Activated CD4-positive, alpha-beta T cell treated with anti-CD3 and anti-CD28 coated beads, Interleukin-2, Interleukin-4, amounts not matched to agents 100 ng/mL and 50 ng/mL, durations not matched to agents 16 hours and 8 hours (primary cell): ENCODE data around the gene PWWP2B.

Source experiments
- DNase-seq: peaks from one replicate; pipeline ENCODE4 v3.0.0-alpha.2; 2020; ENCODE audit warnings: low spot score

Gene PWWP2B

GRCh38 chr10:132419538-132420468 lies 22.8 kb downstream of the PWWP2B start:
- DNase-seq: no peak

- no peak for DNase-seq
These were observed 23.5 kb downstream of the PWWP2B start for GRCh38 chr10:132420469-132420980.

DNA sequence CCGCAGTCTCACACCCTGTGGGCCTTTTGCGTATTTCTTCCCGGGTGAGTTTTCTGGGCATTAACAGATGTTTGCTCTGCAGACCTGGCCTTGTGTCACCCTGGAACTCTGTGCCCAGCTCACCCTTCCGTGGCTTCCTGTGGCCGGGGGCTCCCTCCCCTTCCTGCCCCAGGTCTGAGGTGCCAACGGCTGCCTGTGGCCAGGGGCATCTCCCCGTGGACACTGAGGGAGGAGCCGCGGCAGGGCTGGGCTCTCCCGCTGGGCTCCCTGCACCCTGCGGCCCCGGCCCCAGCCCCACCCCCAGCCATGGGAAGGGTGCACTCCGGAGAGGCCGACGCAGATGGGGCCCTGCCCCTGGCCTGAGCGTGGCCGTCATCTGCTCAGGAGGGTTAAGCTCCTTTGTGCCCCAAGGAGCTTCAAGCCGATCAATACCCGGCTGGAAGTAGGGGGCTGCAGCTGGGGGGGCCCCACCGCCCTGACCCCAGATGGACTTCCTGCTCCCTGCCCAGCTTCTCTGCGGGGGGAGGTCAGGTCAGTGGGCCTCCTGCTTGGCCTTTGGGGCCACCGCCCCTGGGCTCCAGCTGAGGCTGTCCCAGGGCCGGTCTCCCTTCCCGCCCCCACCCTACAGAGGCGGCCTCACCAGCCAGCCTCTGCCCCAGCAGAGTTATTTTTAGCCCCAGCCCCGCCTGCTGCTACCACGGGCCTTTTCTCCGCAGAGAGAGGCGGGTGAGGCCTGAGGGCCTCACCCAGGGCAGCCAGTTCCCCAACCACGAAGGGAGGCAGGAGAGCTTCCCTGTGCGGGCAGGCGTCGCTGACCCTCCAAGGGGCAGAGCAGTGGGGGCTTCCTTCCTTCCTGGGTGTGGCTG lies 24.2 kb downstream of the PWWP2B start:
- no peak for DNase-seq

DNA sequence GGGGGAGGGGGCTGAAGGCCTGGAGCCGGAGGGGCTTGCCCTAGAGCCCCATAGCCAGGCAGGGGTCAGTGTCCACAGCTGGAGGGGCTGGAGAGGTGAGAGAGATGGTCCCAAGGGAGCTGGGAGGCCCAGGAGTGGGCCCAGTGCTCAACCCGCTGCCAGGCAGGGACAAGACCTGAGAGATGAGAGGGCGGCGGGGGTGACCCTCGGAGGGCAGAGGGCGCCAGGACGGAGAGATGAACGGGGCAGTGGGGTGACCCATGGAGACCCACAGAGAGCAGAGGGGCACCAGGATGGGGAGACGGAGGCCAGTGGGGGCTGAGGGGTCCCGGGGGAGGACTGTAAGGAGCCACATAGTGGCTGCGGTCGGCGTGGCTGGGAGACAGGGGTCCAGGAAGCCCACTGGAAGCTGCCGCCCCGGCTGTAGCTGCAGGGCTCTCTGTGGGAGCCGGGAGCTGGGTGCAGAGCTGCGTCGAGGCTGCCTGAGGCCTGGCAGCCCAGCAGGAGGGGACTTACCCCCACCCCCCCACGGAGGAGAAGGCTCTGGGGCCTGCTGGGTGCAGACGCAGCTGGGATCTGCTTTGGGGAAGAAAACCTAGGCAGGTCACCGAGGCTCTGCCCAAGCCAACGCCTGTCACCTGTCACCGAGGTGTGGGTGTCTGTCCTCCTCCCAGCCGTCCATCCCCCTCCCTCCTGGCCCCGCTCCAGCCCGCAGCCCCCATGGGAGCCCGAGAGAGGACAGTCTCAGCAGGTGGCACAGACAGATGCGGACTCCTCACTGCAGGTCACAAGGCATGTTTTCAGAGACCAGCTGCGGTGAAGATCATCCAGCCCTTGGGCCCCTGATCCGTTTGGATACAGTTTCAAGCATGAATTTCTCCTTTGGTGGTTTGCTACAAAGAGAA lies 25.1 kb downstream of the PWWP2B start:
- no peak for DNase-seq

DNA sequence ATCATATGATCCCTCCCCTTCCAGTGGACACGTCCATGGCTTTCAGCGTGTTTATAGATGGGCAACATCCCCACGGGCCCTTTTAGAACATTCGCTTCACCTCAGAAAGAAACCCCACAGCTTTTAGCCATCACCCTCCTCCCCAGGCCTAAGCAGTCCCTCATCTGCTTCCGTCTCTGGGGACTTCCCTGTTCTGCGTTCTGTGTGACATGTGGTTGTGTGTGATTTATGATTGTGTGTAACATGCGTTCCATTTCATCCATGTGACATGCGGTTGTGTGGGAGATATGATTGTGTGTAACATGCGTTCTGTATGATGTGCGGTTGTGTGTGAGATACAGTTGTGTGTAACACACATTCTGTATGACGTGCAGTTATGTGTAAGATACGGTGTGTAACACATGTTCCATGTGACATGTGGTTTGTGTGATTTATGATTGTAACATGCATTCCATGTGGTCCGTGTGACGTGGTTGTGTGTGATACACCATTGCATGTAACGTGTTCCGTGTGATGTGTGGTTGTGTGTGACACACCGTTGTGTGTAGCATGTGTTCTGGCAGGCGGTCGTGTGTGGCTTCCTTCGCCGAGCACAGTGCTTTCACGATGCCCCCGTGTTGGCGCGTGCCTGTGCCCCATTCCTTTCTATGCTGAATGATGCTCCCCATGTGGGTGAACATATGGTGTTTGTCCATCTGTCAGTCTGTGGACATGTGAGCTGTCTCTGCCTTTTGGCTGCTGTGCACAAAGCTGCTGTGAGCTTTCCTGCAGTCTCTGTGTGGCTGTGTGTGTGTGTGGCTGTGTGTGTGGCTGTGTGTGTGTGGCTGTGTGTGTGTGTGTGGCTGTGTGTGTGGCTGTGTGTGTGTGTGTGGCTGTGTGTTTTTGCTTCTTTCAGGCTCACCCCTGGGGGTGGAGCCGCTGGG lies 26.2 kb downstream of the PWWP2B start:
- no peak for DNase-seq

DNA sequence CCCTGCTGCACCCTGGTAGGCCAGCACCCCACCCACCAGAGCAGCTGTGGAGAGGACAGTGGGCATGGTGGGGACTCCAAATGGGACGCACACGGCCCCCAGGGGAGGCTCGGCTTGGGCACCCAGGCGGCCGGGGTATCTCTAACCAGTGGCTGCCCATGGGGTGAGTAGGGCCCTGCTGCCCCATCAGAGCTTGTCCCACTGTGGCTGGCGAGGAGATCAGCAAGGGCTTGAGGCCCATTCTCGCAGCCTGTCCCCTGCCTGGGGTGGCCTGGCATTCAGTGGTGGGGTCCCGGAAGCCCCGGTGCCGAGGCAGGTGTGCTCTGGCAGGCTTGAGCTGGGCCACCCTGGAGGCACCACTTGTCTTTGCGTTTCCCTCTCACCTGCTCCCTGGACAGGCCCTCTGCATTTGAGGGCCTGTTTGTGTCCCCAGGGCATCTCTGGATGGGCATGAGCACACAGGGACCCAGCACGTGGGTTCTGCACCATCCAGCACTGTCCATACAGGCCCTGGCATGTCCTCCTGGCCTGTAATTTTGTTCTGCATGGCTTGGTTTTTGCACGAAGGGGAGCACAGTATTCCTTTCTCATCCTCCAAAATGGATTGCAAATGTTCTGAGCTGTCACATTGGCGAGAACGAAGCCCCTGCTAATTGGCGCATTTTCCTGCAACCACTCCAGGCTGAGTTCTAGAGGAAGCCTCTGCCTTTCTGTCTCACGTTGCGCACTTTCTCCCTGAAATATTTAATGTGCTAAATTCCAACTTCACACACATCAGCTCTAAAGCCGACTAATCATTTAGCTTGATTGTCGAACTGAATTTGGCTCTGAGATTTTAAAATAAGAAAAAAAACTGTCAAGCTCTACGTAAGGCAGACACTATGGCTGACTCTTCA lies 27.2 kb downstream of the PWWP2B start:
- no peak for DNase-seq

DNA sequence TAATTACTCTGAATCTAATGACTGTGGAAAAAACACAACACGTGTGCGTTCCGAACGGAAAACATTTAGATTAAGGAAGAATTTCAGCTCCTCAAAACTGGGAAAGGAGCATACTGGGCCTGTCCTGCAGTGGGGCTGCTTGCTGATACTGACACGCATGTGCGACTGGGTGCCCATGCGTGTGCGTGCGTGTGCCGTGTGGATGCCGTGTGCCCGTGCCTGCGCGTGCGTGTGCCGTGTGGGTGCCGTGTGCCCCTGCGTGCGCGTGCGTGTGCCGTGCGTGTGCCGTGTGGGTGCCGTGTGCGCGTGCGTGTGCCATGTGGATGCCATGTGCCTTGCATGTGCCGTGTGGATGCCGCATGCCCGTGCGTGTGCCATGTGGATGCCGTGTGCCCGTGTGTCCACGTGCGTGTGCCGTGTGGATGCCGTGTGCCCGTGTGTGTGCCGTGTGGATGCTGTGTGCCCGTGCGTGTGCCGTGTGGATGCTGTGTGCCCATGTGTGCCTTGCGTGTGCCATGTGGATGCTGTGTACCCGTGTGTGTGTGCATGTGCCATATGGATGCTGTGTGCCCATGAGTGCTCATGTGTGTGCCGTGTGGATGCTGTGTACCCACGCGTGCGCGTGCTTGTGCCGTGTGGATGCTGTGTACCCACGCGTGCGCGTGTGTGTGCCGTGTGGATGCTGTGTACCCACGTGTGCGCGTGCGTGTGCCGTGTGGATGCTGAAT lies 28.2 kb downstream of the PWWP2B start:
- no peak for DNase-seq

DNA sequence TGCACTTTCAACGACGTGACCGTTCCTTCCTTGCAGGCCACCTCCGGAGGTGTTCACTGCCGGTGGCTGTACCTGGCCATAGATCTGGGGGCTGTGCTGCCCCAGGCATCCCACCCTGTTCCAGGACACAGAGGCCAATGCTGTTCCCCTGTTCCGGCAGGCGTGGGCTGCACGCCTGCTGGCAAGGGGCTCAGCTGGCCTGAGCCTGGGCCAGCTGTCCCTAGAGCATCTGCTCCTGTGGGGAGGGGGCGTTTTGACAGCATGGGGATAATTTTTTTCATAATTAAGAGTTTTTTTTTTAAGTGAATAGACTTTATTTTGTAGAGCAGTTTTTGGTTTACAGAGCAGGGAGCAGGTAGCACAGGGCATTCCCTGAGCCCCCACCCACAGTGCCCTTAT lies 28.8 kb downstream of the PWWP2B start:
- no peak for DNase-seq

- DNase-seq: no peak
These were observed 30.2 kb downstream of the PWWP2B start for GRCh38 chr10:132427006-132427771.

GRCh38 chr10:132427939-132428367 lies 31.0 kb downstream of the PWWP2B start:
- no peak for DNase-seq

- DNase-seq: no peak
These were observed 31.5 kb downstream of the PWWP2B start for GRCh38 chr10:132428486-132428995.

- DNase-seq: no peak
These were observed 32.6 kb downstream of the PWWP2B start for GRCh38 chr10:132429281-132430230.

DNA sequence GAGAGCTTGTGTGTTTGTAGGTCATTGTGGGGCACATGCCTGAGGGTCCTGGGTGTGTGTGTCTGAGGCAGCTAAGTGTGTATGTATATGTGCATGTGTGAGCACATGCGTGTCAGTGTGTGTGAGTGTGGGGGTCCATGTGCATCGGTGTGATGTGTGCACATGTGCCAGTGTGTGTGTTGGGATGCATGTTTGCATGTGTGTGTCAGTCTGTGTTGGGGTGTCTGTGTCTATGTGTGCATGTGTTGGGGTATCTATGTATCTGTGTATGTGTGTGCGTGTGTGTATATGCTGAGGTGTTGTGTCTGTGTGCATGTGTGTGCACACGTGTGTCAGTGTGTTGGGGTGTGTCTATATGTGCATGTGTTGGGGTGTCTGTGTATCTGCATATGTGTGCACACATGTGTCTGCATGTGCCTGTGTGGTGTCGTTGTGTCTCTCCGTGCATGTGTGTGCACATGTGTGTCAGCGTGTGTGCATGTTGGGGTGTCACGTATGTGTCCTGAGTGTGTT lies 33.3 kb downstream of the PWWP2B start:
- DNase-seq: no peak

DNA sequence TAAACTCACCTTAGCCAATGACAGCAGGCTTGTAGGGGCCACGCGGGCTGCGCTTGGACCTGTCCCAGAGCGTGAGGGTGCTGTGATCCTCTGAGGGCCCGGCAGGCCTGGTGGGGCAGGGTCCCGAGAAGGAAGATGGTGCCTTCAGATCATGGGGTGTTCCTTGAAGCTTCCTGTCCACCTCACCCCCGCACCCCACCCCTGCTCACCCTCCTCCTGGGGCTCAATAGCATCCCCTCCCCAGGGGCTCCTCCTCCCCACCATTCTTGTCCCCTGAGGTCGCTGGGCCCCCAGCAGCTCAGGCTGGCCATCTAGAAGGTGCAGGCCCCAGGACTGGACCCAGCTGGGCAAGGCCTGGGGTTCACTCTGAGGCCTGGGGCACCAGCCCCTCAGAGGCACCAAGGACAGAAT lies 33.9 kb downstream of the PWWP2B start:
- DNase-seq: no peak

- DNase-seq: no peak
These were observed 34.7 kb downstream of the PWWP2B start for GRCh38 chr10:132431537-132432175.

DNA sequence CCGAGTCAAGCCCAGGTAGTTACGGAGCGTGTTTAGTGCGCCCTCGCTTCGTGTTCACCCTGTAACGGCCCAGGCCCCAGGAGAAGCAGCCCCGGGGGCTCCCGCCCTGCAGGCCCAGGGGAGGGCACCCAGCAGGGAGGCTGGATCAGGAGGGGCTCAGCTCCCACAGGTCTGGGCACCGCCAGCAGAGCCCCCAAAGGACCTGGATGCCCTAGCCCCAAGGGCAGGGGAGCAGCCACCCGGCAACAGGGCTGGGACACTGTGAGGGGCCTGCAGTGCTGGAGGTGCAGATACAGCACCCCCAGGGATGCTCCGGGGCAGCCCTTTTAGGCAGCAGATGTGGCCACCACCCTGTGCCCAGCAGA lies 35.2 kb downstream of the PWWP2B start:
- no peak for DNase-seq
